SK-N-SH (cell line): ENCODE data around the gene MCCD1. TPM values are rescaled to one million over a fixed set of nuclear protein-coding genes. Genes with fewer than 3 reads are reported as not detected.

Experiments used
- CTCF ChIA-PET: fragments of 300-600, 350-600 bp; formaldehyde crosslinking; extraction: SDS; loops from one replicate; lab custom pipeline; 2021; lab: Yijun Ruan, JAX
- POLR2A ChIA-PET: fragments of 350-600 bp; sonication (Branson Sonifier 250); formaldehyde crosslinking; extraction: SDS; loops from one replicate; lab custom pipeline; 2020; ENCODE audit warnings: antibody characterized with exemption, inconsistent platforms; lab: Yijun Ruan, JAX
- DNase-seq: peaks from one replicate; pipeline ENCODE4 v3.0.0; 2012
- H2AFZ ChIP-seq: fragments of 200-600 bp; sonication (generic); 2 replicates; pipeline ENCODE4 v1.8.1; 2016; ENCODE audit warnings: antibody characterized with exemption, mild to moderate bottlenecking, low read depth
- H3F3A ChIP-seq: fragments of 200-600 bp; sonication (generic); replicated peaks from 2 replicates; pipeline ENCODE3; 2016; ENCODE audit warnings: antibody characterized with exemption, mild to moderate bottlenecking; ENCODE audit not compliant: insufficient read depth
- H3K27ac ChIP-seq, 2 experiments: fragments of 200-500 bp in 1 of 2; fragments of 200-600 bp in 1 of 2; sonication (Bioruptor generic) in 1 of 2; sonication (generic), shearing (Covaris generic) in 1 of 2; 2 replicates each; pipeline versions ENCODE4 v1.5.1 to v1.6.1; 2014 to 2016; ENCODE audit warnings: low read depth in 2 of 2, inconsistent platforms in 1 of 2, low read length in 1 of 2, mild to moderate bottlenecking in 1 of 2, mixed read lengths in 1 of 2
- H3K27me3 ChIP-seq: fragments of 200-600 bp; sonication (generic), shearing (Covaris generic); 2 replicates; pipeline ENCODE4 v1.6.1; 2016; ENCODE audit warnings: mixed run types; ENCODE audit not compliant: insufficient read depth
- H3K36me3 ChIP-seq, 2 experiments: fragments of 200-500 bp in 1 of 2; fragments of 200-600 bp in 1 of 2; sonication (Bioruptor generic) in 1 of 2; sonication (generic) in 1 of 2; replicated peaks in 1 of 2; 2 replicates each; pipeline versions ENCODE3 to v1.5.1; 2014 to 2016; ENCODE audit warnings: low read length in 1 of 2, mild to moderate bottlenecking in 1 of 2; ENCODE audit not compliant: insufficient read depth in 2 of 2, control insufficient read depth in 1 of 2
- H3K4me1 ChIP-seq, 2 experiments: fragments of 200-500 bp in 1 of 2; fragments of 200-600 bp in 1 of 2; sonication (Bioruptor generic) in 1 of 2; sonication (generic), shearing (Covaris generic) in 1 of 2; 2 replicates each; pipeline versions ENCODE4 v1.5.1 to v1.6.1; 2014 to 2016; ENCODE audit warnings: low read depth in 1 of 2, low read length in 1 of 2, mixed run types in 1 of 2; ENCODE audit not compliant: insufficient read depth in 2 of 2, control insufficient read depth in 1 of 2
- H3K4me2 ChIP-seq: fragments of 200-600 bp; sonication (generic), shearing (Covaris generic); 2 replicates; pipeline ENCODE4 v1.6.1; 2017; ENCODE audit warnings: mixed run types
- H3K4me3 ChIP-seq, 2 experiments: fragments of 200-500 bp in 1 of 2; fragments of 200-600 bp in 1 of 2; sonication (Bioruptor generic) in 1 of 2; sonication (generic), shearing (Covaris generic) in 1 of 2; 2 replicates each; pipeline versions ENCODE4 v1.5.1 to v1.8.1; 2014 to 2016; ENCODE audit warnings: low read depth in 2 of 2, inconsistent platforms in 1 of 2, low read length in 1 of 2, mild to moderate bottlenecking in 1 of 2, mixed read lengths in 1 of 2, moderate library complexity in 1 of 2
- H3K79me2 ChIP-seq: fragments of 200-600 bp; sonication (generic); 2 replicates; pipeline ENCODE4 v1.8.1; 2017; ENCODE audit warnings: mild to moderate bottlenecking; ENCODE audit not compliant: insufficient read depth
- H3K9ac ChIP-seq: fragments of 200-600 bp; sonication (generic); 2 replicates; pipeline ENCODE4 v1.6.1; 2017; ENCODE audit warnings: mixed run types
- H3K9me2 ChIP-seq: fragments of 200-600 bp; sonication (generic); 2 replicates; pipeline ENCODE4 v1.6.1; 2017; ENCODE audit warnings: mixed run types
- H3K9me3 ChIP-seq: fragments of 200-600 bp; sonication (generic); 2 replicates; pipeline ENCODE4 v1.6.1; 2017; ENCODE audit warnings: mixed run types, mild to moderate bottlenecking, moderate library complexity
- H4K20me1 ChIP-seq: fragments of 200-600 bp; sonication (generic); 2 replicates; pipeline ENCODE4 v1.6.1; 2017; ENCODE audit warnings: mild to moderate bottlenecking, mixed run types; ENCODE audit not compliant: insufficient read depth
- EP300 ChIP-seq, 2 experiments: IDR thresholded peaks; 2 replicates each; pipeline versions ENCODE4 v1.4.0 to v1.6.1; 2012; ENCODE audit warnings: borderline replicate concordance in 1 of 2, low read depth in 1 of 2, low read length in 1 of 2
- FOSL2 ChIP-seq: IDR thresholded peaks from 2 replicates; pipeline ENCODE4 v1.4.0; 2012; ENCODE audit warnings: low read depth, mild to moderate bottlenecking, moderate library complexity, borderline replicate concordance
- FOXJ3 ChIP-seq: sonication (generic); formaldehyde crosslinking; IDR thresholded peaks from 2 replicates; pipeline ENCODE4 v1.5.1; 2020; ENCODE audit warnings: mild to moderate bottlenecking, missing genetic modification reagents
- MEF2A ChIP-seq: IDR thresholded peaks from 2 replicates; pipeline ENCODE4 v1.4.0; 2012; ENCODE audit warnings: low read depth, borderline replicate concordance
- RAD21 ChIP-seq: IDR thresholded peaks from 2 replicates; pipeline ENCODE4 v1.6.1; 2012; ENCODE audit warnings: mild to moderate bottlenecking, low read length
- RFX5 ChIP-seq: IDR thresholded peaks from 2 replicates; pipeline ENCODE4 v1.6.1; 2012; ENCODE audit warnings: mild to moderate bottlenecking, improper control_type of control experiment, low read length
- RXRA ChIP-seq: IDR thresholded peaks from 2 replicates; pipeline ENCODE4 v1.4.0; 2012; ENCODE audit warnings: low read depth, mild to moderate bottlenecking, borderline replicate concordance
- SIN3A ChIP-seq: IDR thresholded peaks from 2 replicates; pipeline ENCODE4 v1.6.1; 2012; ENCODE audit warnings: low read depth, mild to moderate bottlenecking, low read length, moderate library complexity, borderline replicate concordance
- TAF1 ChIP-seq: IDR thresholded peaks from 2 replicates; pipeline ENCODE4 v1.6.1; 2012; ENCODE audit warnings: low read depth, mild to moderate bottlenecking, low read length, moderate library complexity, borderline replicate concordance
- TCF12 ChIP-seq: IDR thresholded peaks from 2 replicates; pipeline ENCODE4 v1.4.0; 2012
- WGBS: methylation state at CpG from one replicate; pipeline ENCODE4 v1.1.6; 2017; ENCODE audit warnings: low lambda C conversion rate; 5-methylcytosine and 5-hydroxymethylcytosine counted together
- polyA plus RNA-seq, 3 experiments: library from polyadenylated mRNA; depleted of rRNA; stranded (reverse); fragments of >200 nt; gene quantifications; 2 replicates each; pipeline ENCODE4 v1.2.3, GENCODE V29; 2012
- TF ChIP-seq, protein P1 (sequence below): fragments of 150-350 bp; IDR thresholded peaks from 2 replicates; pipeline ENCODE4 v1.6.1; 2017; ENCODE audit warnings: antibody characterized with exemption, low read length, low read depth, borderline replicate concordance
- TF ChIP-seq, protein P2 (sequence below): IDR thresholded peaks from 2 replicates; pipeline ENCODE4 v1.4.0; 2012; ENCODE audit warnings: low read depth
- TF ChIP-seq, protein P3 (sequence below): IDR thresholded peaks from 2 replicates; pipeline ENCODE4; 2012
- TF ChIP-seq, protein P4 (sequence below): IDR thresholded peaks from 2 replicates; pipeline ENCODE4 v1.4.0; 2012; ENCODE audit warnings: low read depth, borderline replicate concordance
- TF ChIP-seq, protein P5 (sequence below): fragments of 150-350 bp; IDR thresholded peaks from 2 replicates; pipeline ENCODE4 v1.6.1; 2016; ENCODE audit warnings: mild to moderate bottlenecking, low read depth, low read length

Gene MCCD1
- polyA plus RNA-seq, 1 of the 3 experiments (the other 2 are of a cell fraction): not detected

DNA sequence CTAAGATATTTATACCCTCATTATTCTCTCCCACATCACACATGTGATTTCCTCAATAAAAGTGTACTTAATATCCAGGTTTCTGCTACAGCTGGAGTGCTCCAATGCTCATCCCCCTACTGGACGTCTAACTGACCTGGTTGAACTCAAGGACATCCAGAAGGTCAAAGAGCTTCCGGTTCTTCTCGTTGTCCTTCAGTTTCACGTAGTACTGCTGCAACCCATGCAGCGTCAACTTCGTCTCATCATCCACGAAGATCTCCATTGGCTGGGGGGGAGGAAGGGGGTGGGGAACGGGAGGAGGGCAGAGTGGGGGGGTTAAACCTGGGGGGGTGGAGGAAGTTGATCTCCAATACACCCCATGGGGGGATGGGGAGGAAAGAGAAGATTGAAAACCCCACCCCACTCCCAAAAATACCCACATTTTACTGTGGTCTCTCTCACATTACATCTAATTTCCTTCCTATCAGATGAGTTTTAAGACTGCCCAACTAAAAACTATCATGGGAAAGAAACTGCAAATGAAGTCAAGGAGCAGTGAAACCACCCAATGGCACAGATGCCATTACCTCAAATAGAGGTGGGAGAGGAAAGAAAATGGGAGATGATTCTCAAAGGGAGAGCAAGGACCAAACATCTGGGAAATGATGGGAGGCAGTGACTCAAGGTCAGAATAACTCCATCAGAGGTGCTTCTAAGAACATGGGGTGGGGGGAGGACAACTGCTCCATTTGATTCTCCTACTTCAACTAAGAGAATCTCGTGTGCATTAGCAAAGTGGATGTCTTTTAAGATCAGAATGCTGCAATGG, 4.1 kb downstream of the MCCD1 start:
- no peak overlapping the region for H3K9ac ChIP-seq
- peaks cover 37% of the 10 kb centered on the region for H3K79me2 ChIP-seq
- H3K4me3 ChIP-seq: no peak overlapping the region
- no peaks in the 10 kb centered on the region for H3K9me2 ChIP-seq
- H3K36me3 ChIP-seq: peaks cover 73 to 74% of the 10 kb centered on the region in 2 experiments
- no peaks in the 10 kb centered on the region for H3K9me3 ChIP-seq
- no peaks in the 10 kb centered on the region for H3K27me3 ChIP-seq
- no peak overlapping the region for H2AFZ ChIP-seq
- TF ChIP-seq EP300 (IDR thresholded peaks at IDR 0.05; ENCODE audit: borderline replicate concordance in 1 of 2, low read depth in 1 of 2, low read length in 1 of 2): no peak
- ChIA-PET POLR2A (no interaction called here), CTCF (interaction anchor here (1.4 to 3.0 kb wide), 3 partner anchors 7 to 65 kb away, joined by 3 to 12 read pairs (median 5); partner anchors contain the start of gene DDX39B)
- H3K27ac ChIP-seq: no peak overlapping the region
- peaks cover 65% of the 10 kb centered on the region for H4K20me1 ChIP-seq
- H3F3A ChIP-seq: peaks cover 28% of the 10 kb centered on the region
- no peak overlapping the region for H3K4me2 ChIP-seq
- 83% methylated on average over 9 of the region's 9 CpGs for WGBS
- no peaks in the 10 kb centered on the region for H3K4me1 ChIP-seq
- DNase-seq: no peak

DNA sequence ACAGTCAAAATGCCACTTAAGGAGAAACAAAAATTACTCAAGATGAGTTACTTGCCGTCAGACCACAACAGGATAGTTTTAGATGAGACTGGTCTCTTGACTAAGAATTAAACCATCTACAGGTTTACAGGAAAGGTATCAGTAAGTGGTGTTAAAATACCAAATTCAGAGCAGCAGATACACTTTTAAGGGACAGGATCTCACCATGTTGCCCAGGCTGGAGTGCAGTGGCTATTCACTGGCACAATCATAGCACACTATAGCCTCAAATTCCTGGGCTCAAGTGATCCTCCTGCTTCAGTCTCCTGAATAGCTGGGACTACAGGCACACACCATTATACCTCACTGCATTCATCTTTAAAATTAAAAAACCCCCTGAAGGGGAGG, 4.7 kb downstream of the MCCD1 start:
- H3K9me2 ChIP-seq: no peaks in the 10 kb centered on the region
- peaks cover 71% of the 10 kb centered on the region for H4K20me1 ChIP-seq
- peaks cover 43% of the 10 kb centered on the region for H3K79me2 ChIP-seq
- no peaks in the 10 kb centered on the region for H3K27me3 ChIP-seq
- H3K9ac ChIP-seq: no peak overlapping the region
- H3F3A ChIP-seq: peaks cover 28% of the 10 kb centered on the region
- POLR2A ChIA-PET: interaction anchor here (1.0 kb wide), 1 partner anchor 9 kb away, joined by 3 read pairs; no protein-coding TSS in a partner anchor
- no peak overlapping the region for H3K4me3 ChIP-seq
- no peak for DNase-seq
- H3K4me2 ChIP-seq: no peak overlapping the region
- WGBS: 95% methylated on average over 1 of the region's 1 CpG
- H3K9me3 ChIP-seq: no peaks in the 10 kb centered on the region
- H3K36me3 ChIP-seq: peaks cover 76 to 79% of the 10 kb centered on the region in 2 experiments
- H2AFZ ChIP-seq: no peak overlapping the region
- 0 out of 4 replicates have a peak, but pooled peaks cover 0 to 2% of the 10 kb centered on the region in 2 experiments for H3K4me1 ChIP-seq
- TF ChIP-seq MEF2A: no peak
- TF ChIP-seq SIN3A: no peak
- no peak for TF ChIP-seq EP300 (IDR thresholded peaks at IDR 0.05; ENCODE audit: borderline replicate concordance in 1 of 2, low read depth in 1 of 2, low read length in 1 of 2)
- TF ChIP-seq, protein P1, sequence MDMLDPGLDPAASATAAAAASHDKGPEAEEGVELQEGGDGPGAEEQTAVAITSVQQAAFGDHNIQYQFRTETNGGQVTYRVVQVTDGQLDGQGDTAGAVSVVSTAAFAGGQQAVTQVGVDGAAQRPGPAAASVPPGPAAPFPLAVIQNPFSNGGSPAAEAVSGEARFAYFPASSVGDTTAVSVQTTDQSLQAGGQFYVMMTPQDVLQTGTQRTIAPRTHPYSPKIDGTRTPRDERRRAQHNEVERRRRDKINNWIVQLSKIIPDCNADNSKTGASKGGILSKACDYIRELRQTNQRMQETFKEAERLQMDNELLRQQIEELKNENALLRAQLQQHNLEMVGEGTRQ: no peak
- TF ChIP-seq TCF12: no peak
- TF ChIP-seq FOXJ3 (CRISPR knock-in tag): no peak
- TF ChIP-seq, protein P2, sequence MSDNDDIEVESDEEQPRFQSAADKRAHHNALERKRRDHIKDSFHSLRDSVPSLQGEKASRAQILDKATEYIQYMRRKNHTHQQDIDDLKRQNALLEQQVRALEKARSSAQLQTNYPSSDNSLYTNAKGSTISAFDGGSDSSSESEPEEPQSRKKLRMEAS: no peak
- TF ChIP-seq, protein P3, sequence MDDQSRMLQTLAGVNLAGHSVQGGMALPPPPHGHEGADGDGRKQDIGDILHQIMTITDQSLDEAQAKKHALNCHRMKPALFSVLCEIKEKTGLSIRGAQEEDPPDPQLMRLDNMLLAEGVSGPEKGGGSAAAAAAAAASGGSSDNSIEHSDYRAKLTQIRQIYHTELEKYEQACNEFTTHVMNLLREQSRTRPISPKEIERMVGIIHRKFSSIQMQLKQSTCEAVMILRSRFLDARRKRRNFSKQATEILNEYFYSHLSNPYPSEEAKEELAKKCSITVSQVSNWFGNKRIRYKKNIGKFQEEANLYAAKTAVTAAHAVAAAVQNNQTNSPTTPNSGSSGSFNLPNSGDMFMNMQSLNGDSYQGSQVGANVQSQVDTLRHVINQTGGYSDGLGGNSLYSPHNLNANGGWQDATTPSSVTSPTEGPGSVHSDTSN: no peak
- no peak for TF ChIP-seq RFX5
- no peak for TF ChIP-seq FOSL2
- TF ChIP-seq TAF1: no peak
- TF ChIP-seq, protein P4, sequence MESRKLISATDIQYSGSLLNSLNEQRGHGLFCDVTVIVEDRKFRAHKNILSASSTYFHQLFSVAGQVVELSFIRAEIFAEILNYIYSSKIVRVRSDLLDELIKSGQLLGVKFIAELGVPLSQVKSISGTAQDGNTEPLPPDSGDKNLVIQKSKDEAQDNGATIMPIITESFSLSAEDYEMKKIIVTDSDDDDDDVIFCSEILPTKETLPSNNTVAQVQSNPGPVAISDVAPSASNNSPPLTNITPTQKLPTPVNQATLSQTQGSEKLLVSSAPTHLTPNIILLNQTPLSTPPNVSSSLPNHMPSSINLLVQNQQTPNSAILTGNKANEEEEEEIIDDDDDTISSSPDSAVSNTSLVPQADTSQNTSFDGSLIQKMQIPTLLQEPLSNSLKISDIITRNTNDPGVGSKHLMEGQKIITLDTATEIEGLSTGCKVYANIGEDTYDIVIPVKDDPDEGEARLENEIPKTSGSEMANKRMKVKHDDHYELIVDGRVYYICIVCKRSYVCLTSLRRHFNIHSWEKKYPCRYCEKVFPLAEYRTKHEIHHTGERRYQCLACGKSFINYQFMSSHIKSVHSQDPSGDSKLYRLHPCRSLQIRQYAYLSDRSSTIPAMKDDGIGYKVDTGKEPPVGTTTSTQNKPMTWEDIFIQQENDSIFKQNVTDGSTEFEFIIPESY: no peak
- TF ChIP-seq RAD21: no peak
- TF ChIP-seq, protein P5, sequence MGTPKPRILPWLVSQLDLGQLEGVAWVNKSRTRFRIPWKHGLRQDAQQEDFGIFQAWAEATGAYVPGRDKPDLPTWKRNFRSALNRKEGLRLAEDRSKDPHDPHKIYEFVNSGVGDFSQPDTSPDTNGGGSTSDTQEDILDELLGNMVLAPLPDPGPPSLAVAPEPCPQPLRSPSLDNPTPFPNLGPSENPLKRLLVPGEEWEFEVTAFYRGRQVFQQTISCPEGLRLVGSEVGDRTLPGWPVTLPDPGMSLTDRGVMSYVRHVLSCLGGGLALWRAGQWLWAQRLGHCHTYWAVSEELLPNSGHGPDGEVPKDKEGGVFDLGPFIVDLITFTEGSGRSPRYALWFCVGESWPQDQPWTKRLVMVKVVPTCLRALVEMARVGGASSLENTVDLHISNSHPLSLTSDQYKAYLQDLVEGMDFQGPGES: no peak
- TF ChIP-seq RXRA: no peak
- TF ChIP-seq, all 33 proteins: peak for 0
- CTCF ChIA-PET: interaction anchor here (1.2 kb wide), 1 partner anchor 13 kb away, joined by 3 read pairs; the partner anchor contains the start of gene ATP6V1G2
- H3K27ac ChIP-seq: no peak overlapping the region
